Measurements from ENCODE around the gene SMIM13.

The SMIM13 gene

DNA sequence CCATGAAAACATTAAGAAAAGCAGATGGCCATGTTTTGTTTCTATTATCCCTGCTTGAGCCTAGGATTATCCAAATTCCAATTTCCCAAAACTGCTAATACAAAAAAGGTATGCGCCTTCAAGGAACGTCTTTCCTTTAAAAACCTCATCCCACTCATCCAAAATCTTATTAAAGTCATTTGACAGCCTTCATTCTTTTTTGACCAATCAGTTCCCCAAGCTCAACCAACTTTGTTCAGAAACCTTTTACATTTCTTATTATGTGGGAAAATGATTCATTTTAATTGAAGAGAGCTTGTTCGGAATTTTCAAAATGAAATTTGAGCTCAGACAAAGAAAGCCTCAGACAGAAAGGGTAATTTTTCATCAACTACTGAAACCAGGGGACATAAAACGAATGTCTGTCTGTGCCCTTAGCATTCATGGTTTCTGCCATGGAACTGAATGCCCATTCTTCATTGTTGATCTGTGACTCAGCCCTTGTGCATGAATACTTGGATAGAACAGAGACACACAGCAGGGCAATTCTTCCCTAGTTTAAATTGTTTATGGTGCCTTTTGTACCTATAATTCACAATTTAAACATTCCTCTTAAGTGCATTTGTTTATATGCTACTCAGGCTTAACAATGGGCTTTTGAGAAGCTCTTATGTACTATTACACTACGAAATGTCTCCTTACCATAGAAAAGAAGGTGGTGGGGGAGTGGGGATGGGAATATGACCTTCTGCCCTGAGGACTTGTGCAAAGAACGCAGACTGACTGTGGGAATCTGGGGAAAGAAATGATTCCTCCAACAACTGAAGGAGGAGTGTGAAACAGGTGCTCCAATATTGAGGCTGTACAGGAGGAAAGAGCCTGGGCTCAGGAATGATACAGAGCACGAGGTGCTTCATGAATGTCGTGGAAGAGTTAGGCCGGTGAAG is 67.7 kb downstream of the SMIM13 start:
- DNase-seq, result no peak

DNA sequence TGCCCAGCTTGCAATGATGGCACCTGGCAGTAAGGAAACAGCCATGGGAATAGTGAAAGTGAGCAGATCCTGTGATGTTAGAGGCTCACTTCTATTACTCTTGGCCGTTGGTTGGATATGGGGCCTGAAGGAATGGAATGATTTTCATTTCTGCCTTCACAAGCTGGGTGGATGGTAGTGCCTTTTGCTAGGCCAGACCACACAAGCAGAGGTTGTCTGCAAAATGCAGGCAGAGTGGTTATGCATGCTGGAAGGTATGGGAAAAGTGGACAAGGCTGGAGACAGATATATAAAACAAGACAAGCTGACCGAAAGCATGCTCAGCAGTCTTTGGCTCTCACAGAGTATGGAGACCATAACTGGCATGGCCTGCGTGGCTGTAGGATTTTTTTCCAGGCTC is 68.6 kb downstream of the SMIM13 start:
- no peak for DNase-seq

DNA sequence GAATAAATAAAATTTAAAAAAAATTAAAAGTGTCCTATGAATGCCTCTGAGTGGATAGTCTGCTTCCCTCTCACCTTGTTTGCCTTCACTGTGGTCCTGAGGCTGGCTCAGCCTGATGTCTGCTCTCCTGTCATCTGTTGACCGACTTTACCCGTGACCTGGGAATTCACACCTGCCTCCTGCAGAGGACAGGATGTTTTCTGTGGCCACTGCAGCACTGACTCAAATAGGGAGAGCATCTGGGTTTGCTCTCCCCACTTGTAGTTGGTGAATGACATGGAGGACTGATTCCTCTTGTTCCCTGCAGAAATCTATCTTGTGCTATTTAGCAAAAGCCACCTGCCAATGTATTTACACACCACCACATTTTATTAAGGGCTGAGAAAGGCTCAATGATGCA is 70.3 kb downstream of the SMIM13 start:
- DNase-seq, result no peak

DNA sequence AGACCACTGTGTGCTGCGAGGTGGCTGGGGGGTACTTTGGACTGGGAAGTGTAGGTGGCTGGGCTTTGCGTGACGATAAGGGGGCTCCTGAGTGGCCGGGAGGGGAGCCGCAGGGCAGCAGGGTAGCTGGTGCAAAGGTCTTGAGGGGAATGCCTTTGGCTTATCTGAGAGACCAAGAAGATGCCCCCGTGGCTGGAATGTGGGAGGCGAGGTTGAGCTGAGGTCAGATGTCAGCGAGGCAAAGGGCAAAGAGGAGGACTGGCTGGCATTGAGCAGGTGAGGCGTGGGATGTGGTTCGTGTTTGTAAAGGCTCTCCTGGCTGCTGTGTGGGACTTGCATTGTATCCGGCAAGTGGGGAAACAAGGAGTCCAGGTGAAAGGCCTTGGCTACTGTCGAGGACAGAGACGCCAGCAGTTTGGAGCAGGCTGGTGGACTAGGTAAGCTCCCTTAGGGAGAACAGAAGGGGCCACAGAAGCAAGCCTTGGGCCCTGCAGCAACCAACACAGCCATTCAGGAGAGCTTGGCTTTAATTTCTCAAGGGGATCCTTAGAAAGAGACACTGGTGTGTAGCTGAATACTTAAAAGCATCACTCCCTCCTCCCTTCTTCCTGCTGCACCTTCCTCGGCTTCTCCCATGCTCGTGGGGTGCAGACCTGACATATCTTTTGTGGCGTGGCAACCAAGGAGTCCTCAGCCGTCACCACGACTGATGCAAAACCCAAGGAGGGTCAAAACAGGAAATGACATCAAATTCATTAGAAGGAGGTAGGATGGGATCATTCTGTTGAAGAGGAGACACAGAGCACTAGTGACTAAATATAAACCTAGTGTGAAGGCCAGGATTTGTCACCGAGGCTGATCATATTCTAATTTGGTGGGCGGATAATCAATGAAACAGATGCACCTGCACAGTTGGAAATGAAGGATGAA is 71.3 kb downstream of the SMIM13 start:
- DNase-seq, result no peak

DNA sequence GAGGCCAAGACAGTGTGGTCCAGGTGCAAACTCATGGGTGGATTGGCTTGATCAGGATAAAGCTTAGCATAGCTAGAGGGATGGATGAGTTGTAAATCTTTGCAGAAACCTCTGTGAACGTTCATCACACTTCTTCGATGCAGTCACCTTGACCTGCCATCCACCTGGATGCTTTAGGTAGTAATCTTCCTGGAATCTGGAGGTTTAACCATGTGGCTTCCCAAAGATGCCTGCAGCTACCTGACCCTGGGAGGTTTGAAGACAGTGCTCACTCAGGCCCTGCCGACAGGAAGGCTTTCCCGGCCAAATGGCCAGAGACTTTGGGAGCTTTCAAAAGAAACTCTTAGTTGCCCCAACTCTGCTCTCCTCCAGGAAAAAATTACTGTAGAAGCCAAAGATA is 73.3 kb downstream of the SMIM13 start:
- no peak for DNase-seq

DNA sequence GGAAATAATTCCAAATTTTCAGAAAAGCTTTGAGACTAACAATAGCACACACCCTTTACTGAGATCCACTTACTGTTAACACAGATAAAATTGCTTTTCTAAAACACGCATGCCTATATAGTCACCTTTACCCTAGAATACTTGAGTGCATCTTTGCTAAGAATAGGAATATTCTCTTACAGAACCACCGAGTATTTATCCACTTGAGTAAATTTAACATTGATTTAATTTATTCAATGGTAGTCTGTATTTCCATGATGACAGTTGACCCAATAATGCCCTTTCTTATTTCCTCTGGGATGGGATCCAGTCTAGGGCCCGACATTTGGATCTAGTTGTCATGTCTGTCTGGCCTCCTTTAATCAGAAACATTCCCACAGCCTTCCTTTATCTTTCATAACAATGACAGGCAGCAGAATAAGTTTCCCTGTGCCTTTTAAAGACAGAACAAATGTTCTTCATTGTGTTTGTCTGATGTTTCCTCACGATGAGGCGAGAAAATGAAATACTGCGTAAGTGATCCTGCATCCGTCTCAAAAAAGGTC is 74.5 kb downstream of the SMIM13 start:
- no peak for DNase-seq

DNA sequence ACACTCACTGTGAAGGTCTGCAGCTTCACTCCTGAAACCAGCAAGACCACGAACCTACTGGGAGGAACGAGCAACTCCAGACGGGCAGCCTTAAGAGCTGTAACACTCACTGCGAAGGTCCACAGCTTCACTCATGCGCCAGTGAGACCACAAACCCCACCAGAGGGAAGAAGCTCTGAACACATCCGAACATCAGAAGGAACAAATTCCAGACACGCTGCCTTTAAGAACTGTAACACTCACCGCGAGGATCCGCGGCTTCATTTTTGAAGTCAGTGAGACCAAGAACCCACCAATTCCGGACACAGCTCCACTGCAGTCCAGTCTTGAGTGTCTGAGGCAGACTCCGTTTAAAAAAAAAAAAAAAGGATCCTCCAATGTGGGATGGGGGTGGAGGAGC is 78.3 kb downstream of the SMIM13 start:
- no peak for DNase-seq

DNA sequence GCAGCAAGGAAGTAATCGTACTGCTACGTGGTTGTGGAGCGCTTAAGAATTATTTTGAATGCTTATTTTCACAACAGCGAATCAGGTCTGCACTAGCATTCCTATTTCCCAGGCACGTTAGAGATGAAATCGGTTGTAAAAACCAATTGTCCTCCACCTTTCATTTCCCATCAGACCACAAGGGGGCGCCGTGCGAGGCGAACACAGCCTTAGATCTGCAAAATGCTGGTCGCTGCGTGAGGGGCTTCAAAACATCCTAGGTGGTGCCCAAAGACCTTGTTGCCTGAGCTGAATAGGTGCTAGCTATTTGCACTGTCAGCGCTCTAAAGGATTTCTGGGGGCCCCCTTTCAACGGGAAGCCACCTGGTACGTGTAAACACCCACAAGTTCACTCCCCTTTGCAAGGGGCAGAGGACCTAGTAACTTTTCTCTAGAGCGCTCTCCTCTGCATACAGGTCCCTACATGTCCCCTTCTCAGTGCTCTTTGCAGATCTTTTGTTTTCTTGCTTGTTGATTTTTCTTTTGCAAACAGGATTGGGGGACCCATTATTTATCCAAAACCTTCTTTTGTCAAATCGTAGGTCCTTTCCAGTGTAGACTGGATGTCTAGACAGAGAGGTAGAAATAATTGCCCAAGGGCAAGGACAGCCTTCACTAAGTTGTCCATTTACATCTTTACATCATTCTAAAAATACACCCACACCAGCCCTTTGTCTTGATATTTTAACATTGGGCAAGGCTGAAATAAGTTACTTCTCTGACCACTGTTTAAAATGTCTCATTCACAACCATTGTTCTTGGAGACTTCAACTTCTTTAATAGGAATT is 79.1 kb downstream of the SMIM13 start:
- peak; percentile 80 for DNase-seq

DNA sequence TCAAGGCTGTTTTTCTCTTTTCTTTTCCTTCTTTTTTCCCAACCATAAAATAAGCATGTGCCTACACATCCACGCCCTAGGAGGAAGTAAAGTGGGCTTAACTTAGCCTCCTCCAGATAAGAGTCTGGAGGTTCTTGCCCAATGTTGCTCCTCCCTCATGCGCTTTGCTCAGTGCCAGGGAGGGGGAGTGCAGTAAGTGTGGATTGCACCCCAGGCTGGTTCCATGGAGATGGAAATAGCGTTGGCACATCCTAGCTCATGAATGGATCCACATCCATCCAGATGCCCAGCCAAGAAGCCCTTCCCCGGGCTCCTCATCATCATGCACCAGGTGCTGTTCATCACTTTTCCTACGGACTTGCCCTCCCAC is 80.6 kb downstream of the SMIM13 start:
- DNase-seq, result no peak

DNA sequence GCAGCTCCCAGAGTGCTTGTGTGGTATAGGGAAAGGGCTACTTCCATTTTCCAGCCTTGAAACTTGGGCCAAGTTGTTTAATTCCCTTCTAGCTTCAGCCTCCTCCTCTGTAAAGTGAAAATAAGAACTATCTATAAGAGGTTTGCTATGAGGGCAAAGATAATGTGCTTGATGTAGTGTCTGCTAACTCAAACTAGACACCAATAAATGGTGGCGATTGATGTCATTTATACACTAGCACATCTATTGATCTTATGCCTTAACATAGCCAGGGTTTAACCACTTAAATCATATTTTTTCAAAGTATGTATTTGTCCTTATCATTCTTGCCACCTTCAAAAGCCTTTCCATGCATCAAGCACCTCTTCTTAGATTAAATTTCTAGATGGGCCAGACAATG is 83.6 kb downstream of the SMIM13 start:
- no peak for DNase-seq

DNA sequence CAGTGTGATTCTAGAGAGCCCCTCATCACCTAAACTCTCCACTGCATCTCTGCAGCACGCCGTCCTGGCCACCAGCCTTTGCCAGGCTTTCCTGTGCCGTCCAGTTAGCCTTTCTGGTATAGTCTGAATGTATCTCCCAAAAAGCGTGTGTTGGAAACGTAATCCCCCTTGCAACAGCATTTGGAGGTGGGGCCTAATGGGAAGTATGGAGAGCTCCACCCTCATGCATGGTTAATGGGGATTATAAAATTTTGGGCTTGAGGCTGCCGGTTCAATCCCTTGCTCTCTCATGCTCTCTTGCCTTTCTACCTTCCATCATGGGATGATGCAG is 85.4 kb downstream of the SMIM13 start:
- no peak for DNase-seq

DNA sequence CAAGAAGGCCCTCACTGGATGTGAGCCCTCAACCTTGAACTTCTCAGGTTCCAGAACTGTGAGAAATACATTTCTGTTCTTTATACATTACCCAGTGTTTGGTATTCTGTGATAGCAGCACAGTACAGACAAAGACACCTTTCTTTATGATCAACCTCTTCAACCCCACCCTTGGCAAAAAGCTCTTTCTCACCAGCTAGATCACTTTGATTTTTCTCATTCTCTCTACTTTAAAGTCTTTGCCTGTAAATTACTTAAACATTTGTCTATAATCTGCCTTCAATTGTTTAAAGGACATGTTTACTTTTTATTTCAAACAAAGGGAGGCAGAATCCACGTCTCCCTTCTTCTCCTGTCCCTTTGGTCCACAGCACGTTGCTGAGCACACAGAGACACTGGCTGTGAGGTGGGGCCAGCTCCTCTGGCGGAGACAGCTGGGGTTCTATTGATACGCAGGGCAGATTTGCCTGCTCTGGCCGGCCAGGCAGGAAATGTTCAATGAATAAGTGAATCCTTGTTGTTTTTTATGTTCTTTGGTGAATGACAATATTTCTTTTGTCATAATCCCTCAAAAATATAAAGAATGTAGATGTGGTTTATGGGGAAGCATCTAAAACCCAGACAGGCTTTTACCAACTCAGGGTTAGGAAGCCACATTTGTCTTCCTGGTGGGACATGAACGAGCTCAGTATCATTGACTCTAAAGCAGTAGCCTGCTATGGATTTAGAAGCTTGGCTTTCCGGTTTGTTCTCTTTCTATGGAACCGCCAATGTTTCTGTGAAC is 86.0 kb downstream of the SMIM13 start:
- no peak for DNase-seq

DNA sequence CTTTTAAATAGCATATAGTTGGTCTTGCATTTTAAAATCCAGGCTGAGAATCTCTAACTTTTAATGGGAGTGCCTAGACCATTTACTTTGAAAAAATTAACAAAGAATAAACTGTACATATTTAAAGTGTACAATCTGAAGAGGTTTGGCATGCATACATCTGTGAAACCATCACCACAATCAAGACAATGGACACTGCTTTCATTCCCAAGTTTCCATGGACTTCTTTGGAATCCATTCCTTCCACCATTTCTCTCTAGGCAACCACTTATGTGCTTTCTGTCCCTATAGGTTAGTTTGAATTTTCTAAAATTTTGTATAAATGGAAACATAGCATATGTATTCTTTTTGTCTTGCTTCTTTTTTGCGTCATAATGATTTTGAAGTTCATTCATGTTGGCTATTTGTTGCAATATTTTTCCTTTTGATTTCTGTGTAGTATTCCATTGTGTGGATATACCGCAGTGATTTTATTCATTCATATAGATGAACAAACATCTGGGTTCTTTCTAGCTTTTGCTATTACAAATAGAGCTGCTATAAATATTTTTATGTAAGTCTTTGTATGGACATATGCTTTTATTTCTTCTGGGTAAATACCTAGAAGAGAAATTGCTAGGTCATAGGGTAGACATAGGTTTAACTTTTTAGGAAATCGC is 88.0 kb downstream of the SMIM13 start:
- no peak for DNase-seq

DNA sequence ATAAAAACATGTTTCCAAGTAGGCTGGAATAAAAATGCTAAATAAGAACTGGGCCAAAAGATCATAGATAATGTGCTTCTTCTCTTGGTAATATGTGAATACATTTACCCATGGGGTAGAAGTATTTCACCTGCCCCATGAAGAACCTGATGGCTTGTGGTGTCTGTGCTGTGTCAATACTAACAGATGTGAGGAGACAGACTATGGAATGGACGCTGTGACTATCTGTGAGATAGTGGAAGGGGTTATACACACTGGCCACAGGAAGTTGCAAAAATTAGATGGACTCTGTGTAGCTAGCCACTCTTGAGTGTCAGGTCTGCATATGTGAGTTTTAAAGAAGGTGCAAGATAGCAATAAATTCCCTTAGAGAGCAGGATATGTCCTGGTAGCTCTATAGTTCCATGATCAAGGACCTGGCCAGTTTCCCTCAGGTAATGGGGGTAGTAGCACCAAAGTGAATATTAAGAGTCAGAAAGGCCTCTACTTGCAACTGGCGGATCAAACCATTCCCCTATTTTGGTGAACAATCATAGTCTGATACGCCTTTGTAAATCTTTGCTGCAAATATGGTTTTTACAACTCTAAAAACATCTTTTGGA is 90.2 kb downstream of the SMIM13 start:
- DNase-seq, result no peak

DNA sequence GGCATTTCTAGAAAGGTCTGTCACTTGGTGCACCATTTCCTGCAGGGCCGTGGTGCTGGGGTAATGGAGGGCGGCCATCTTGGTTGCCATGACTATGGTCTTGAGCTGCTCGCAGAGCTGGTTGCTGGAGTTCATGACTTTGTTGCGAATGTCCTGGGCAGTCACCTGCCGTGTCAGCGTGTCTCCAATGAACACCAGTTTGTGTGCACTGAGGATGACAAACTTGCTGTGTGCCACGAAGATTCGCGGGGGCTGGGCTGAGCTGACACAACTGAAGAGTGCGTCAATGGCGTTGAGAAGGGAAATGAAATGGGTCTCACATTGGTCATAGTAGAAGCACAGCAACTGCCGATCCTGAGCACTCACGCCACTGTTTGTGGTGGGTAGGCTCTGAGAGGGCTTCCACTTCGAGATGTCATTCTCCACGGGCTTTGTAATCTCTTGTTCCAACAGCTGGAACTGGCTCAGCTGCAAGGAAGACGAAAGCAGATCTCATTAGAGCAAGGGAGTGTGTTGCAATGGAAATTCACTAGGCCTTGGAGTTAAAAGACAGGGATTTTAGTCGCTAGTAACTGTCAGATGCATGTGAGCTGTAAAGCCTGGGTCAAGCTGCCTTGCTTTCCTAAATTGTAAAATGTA is 91.7 kb downstream of the SMIM13 start:
- no peak for DNase-seq

DNA sequence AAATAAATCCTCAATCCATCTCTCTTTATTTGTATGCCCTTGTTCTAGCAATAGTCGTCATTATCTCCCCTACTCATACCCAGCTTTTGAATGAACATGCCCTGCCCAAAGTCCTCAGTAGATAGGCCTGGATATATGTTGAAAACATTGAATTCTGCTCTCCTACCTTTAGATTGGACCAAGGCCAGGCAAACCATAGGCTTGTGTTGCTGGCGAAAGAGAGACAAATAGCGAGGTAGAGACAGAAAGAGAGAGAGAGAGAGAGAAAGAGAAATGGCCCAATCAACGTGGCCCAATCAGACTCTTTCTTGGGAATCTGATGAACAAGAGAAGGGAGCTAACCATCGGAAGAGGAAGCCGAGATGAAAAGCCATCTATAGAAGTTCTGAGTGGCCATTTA is 93.7 kb downstream of the SMIM13 start:
- DNase-seq, result no peak
